ENCODE measurements around the gene ERC2.

ERC2 gene

GRCh38 chr3:56197991-56198390 lies 270.3 kb downstream of the ERC2 start:
- Histone ChIP-seq H3K36me3 (ENCODE audit: control insufficient read depth in 1 of 2, insufficient read depth in 2 of 2, low read length in 2 of 2) (no peaks in the 10 kb centered on the region), H3K4me3 (ENCODE audit: low read depth in 1 of 2, low read length in 2 of 2) (no peak overlapping the region), H3K9me3 (ENCODE audit: control insufficient read depth in 1 of 2, low read length in 2 of 2) (no peaks in the 10 kb centered on the region), H3K4me1 (ENCODE audit: control insufficient read depth in 1 of 2, insufficient read depth in 2 of 2, low read length in 2 of 2) (no peaks in the 10 kb centered on the region), H3K9ac (ENCODE audit: low read depth in 1 of 2, low read length in 2 of 2) (no peak overlapping the region), H3K27ac (ENCODE audit: low read depth, low read length) (no peak overlapping the region), H3K27me3 (ENCODE audit: control insufficient read depth in 1 of 2, insufficient read depth in 2 of 2, low read length in 2 of 2) (no peaks in the 10 kb centered on the region)

GRCh38 chr3:56197259-56197965 lies 270.9 kb downstream of the ERC2 start:
- no peaks in the 10 kb centered on the region for H3K36me3 ChIP-seq (ENCODE audit: control insufficient read depth in 1 of 2, insufficient read depth in 2 of 2, low read length in 2 of 2)
- no peaks in the 10 kb centered on the region for H3K27me3 ChIP-seq (ENCODE audit: control insufficient read depth in 1 of 2, insufficient read depth in 2 of 2, low read length in 2 of 2)
- H3K9ac ChIP-seq (ENCODE audit: low read depth in 1 of 2, low read length in 2 of 2), result no peak overlapping the region
- no peak overlapping the region for H3K27ac ChIP-seq (ENCODE audit: low read depth, low read length)
- no peaks in the 10 kb centered on the region for H3K4me1 ChIP-seq (ENCODE audit: control insufficient read depth in 1 of 2, insufficient read depth in 2 of 2, low read length in 2 of 2)
- no peaks in the 10 kb centered on the region for H3K9me3 ChIP-seq (ENCODE audit: control insufficient read depth in 1 of 2, low read length in 2 of 2)
- H3K4me3 ChIP-seq (ENCODE audit: low read depth in 1 of 2, low read length in 2 of 2), result no peak overlapping the region

GRCh38 chr3:56196700-56197099 lies 271.6 kb downstream of the ERC2 start:
- no peaks in the 10 kb centered on the region for H3K27me3 ChIP-seq (ENCODE audit: control insufficient read depth in 1 of 2, insufficient read depth in 2 of 2, low read length in 2 of 2)
- H3K9me3 ChIP-seq (ENCODE audit: control insufficient read depth in 1 of 2, low read length in 2 of 2), result no peaks in the 10 kb centered on the region
- no peaks in the 10 kb centered on the region for H3K36me3 ChIP-seq (ENCODE audit: control insufficient read depth in 1 of 2, insufficient read depth in 2 of 2, low read length in 2 of 2)
- peaks cover 1 to 3% of the 10 kb centered on the region in 2 donors for H3K4me1 ChIP-seq (ENCODE audit: control insufficient read depth in 1 of 2, insufficient read depth in 2 of 2, low read length in 2 of 2)
- no peak overlapping the region for H3K27ac ChIP-seq (ENCODE audit: low read depth, low read length)
- no peak overlapping the region for H3K9ac ChIP-seq (ENCODE audit: low read depth in 1 of 2, low read length in 2 of 2)
- H3K4me3 ChIP-seq (ENCODE audit: low read depth in 1 of 2, low read length in 2 of 2), result no peak overlapping the region

GRCh38 chr3:56193519-56193918 lies 274.7 kb downstream of the ERC2 start:
- H3K9me3 ChIP-seq (ENCODE audit: control insufficient read depth in 1 of 2, low read length in 2 of 2), result no peaks in the 10 kb centered on the region
- H3K4me1 ChIP-seq (ENCODE audit: control insufficient read depth in 1 of 2, insufficient read depth in 2 of 2, low read length in 2 of 2), result peaks cover 12 to 16% of the 10 kb centered on the region in 2 donors
- no peaks in the 10 kb centered on the region for H3K36me3 ChIP-seq (ENCODE audit: control insufficient read depth in 1 of 2, insufficient read depth in 2 of 2, low read length in 2 of 2)
- no peaks in the 10 kb centered on the region for H3K27me3 ChIP-seq (ENCODE audit: control insufficient read depth in 1 of 2, insufficient read depth in 2 of 2, low read length in 2 of 2)
- H3K9ac ChIP-seq (ENCODE audit: low read depth in 1 of 2, low read length in 2 of 2), result no peak overlapping the region
- no peak overlapping the region for H3K27ac ChIP-seq (ENCODE audit: low read depth, low read length)
- H3K4me3 ChIP-seq (ENCODE audit: low read depth in 1 of 2, low read length in 2 of 2), result no peak overlapping the region

- no peaks in the 10 kb centered on the region for H3K9me3 ChIP-seq (ENCODE audit: control insufficient read depth in 1 of 2, low read length in 2 of 2)
- peaks cover 12 to 16% of the 10 kb centered on the region in 2 donors for H3K4me1 ChIP-seq (ENCODE audit: control insufficient read depth in 1 of 2, insufficient read depth in 2 of 2, low read length in 2 of 2)
- no peak overlapping the region for H3K9ac ChIP-seq (ENCODE audit: low read depth in 1 of 2, low read length in 2 of 2)
- H3K36me3 ChIP-seq (ENCODE audit: control insufficient read depth in 1 of 2, insufficient read depth in 2 of 2, low read length in 2 of 2), result no peaks in the 10 kb centered on the region
- H3K4me3 ChIP-seq (ENCODE audit: low read depth in 1 of 2, low read length in 2 of 2), result no peak overlapping the region
- H3K27me3 ChIP-seq (ENCODE audit: control insufficient read depth in 1 of 2, insufficient read depth in 2 of 2, low read length in 2 of 2), result no peaks in the 10 kb centered on the region
- H3K27ac ChIP-seq (ENCODE audit: low read depth, low read length), result no peak overlapping the region
Measured at GRCh38 chr3:56192001-56192400, 276.3 kb downstream of the ERC2 start.

GRCh38 chr3:56190771-56191305 lies 277.4 kb downstream of the ERC2 start:
- Histone ChIP-seq H3K9ac (ENCODE audit: low read depth in 1 of 2, low read length in 2 of 2) (no peak overlapping the region), H3K4me3 (ENCODE audit: low read depth in 1 of 2, low read length in 2 of 2) (peak overlapping the region in 1 of 2 donors; percentile 30), H3K4me1 (ENCODE audit: control insufficient read depth in 1 of 2, insufficient read depth in 2 of 2, low read length in 2 of 2) (peaks cover 12 to 16% of the 10 kb centered on the region in 2 donors), H3K27ac (ENCODE audit: low read depth, low read length) (no peak overlapping the region), H3K36me3 (ENCODE audit: control insufficient read depth in 1 of 2, insufficient read depth in 2 of 2, low read length in 2 of 2) (no peaks in the 10 kb centered on the region), H3K9me3 (ENCODE audit: control insufficient read depth in 1 of 2, low read length in 2 of 2) (no peaks in the 10 kb centered on the region), H3K27me3 (ENCODE audit: control insufficient read depth in 1 of 2, insufficient read depth in 2 of 2, low read length in 2 of 2) (no peaks in the 10 kb centered on the region)

- Histone ChIP-seq H3K27ac (ENCODE audit: low read depth, low read length) (no peak overlapping the region), H3K27me3 (ENCODE audit: control insufficient read depth in 1 of 2, insufficient read depth in 2 of 2, low read length in 2 of 2) (no peaks in the 10 kb centered on the region), H3K9me3 (ENCODE audit: control insufficient read depth in 1 of 2, low read length in 2 of 2) (no peaks in the 10 kb centered on the region), H3K4me1 (ENCODE audit: control insufficient read depth in 1 of 2, insufficient read depth in 2 of 2, low read length in 2 of 2) (peaks cover 12 to 16% of the 10 kb centered on the region in 2 donors), H3K36me3 (ENCODE audit: control insufficient read depth in 1 of 2, insufficient read depth in 2 of 2, low read length in 2 of 2) (no peaks in the 10 kb centered on the region), H3K4me3 (ENCODE audit: low read depth in 1 of 2, low read length in 2 of 2) (no peak overlapping the region), H3K9ac (ENCODE audit: low read depth in 1 of 2, low read length in 2 of 2) (no peak overlapping the region)
Measured at GRCh38 chr3:56190130-56190529, 278.1 kb downstream of the ERC2 start.

- H3K9ac ChIP-seq (ENCODE audit: low read depth in 1 of 2, low read length in 2 of 2), result no peak overlapping the region
- H3K27ac ChIP-seq (ENCODE audit: low read depth, low read length), result no peak overlapping the region
- no peaks in the 10 kb centered on the region for H3K27me3 ChIP-seq (ENCODE audit: control insufficient read depth in 1 of 2, insufficient read depth in 2 of 2, low read length in 2 of 2)
- no peaks in the 10 kb centered on the region for H3K36me3 ChIP-seq (ENCODE audit: control insufficient read depth in 1 of 2, insufficient read depth in 2 of 2, low read length in 2 of 2)
- peaks cover 12 to 16% of the 10 kb centered on the region in 2 donors for H3K4me1 ChIP-seq (ENCODE audit: control insufficient read depth in 1 of 2, insufficient read depth in 2 of 2, low read length in 2 of 2)
- no peaks in the 10 kb centered on the region for H3K9me3 ChIP-seq (ENCODE audit: control insufficient read depth in 1 of 2, low read length in 2 of 2)
- H3K4me3 ChIP-seq (ENCODE audit: low read depth in 1 of 2, low read length in 2 of 2), result no peak overlapping the region
Measured at GRCh38 chr3:56189536-56189935, 278.7 kb downstream of the ERC2 start.

GRCh38 chr3:56188201-56188600 lies 280.1 kb downstream of the ERC2 start:
- H3K27me3 ChIP-seq (ENCODE audit: control insufficient read depth in 1 of 2, insufficient read depth in 2 of 2, low read length in 2 of 2), result no peaks in the 10 kb centered on the region
- H3K4me1 ChIP-seq (ENCODE audit: control insufficient read depth in 1 of 2, insufficient read depth in 2 of 2, low read length in 2 of 2), result peaks cover 12 to 16% of the 10 kb centered on the region in 2 donors
- H3K9me3 ChIP-seq (ENCODE audit: control insufficient read depth in 1 of 2, low read length in 2 of 2), result no peaks in the 10 kb centered on the region
- no peaks in the 10 kb centered on the region for H3K36me3 ChIP-seq (ENCODE audit: control insufficient read depth in 1 of 2, insufficient read depth in 2 of 2, low read length in 2 of 2)
- no peak overlapping the region for H3K27ac ChIP-seq (ENCODE audit: low read depth, low read length)
- no peak overlapping the region for H3K9ac ChIP-seq (ENCODE audit: low read depth in 1 of 2, low read length in 2 of 2)
- no peak overlapping the region for H3K4me3 ChIP-seq (ENCODE audit: low read depth in 1 of 2, low read length in 2 of 2)

- no peaks in the 10 kb centered on the region for H3K27me3 ChIP-seq (ENCODE audit: control insufficient read depth in 1 of 2, insufficient read depth in 2 of 2, low read length in 2 of 2)
- H3K9me3 ChIP-seq (ENCODE audit: control insufficient read depth in 1 of 2, low read length in 2 of 2), result no peaks in the 10 kb centered on the region
- H3K4me1 ChIP-seq (ENCODE audit: control insufficient read depth in 1 of 2, insufficient read depth in 2 of 2, low read length in 2 of 2), result peaks cover 12 to 16% of the 10 kb centered on the region in 2 donors
- no peak overlapping the region for H3K9ac ChIP-seq (ENCODE audit: low read depth in 1 of 2, low read length in 2 of 2)
- no peak overlapping the region for H3K27ac ChIP-seq (ENCODE audit: low read depth, low read length)
- no peaks in the 10 kb centered on the region for H3K36me3 ChIP-seq (ENCODE audit: control insufficient read depth in 1 of 2, insufficient read depth in 2 of 2, low read length in 2 of 2)
- no peak overlapping the region for H3K4me3 ChIP-seq (ENCODE audit: low read depth in 1 of 2, low read length in 2 of 2)
Measured at GRCh38 chr3:56187051-56187450, 281.2 kb downstream of the ERC2 start.
